CD4-positive, alpha-beta T cell treated with Interleukin-6 at 100 ng/mL for 8 hours (primary cell): Measurements from ENCODE around the gene FAM98B.

ENCODE experiments used
- DNase-seq: peaks from one replicate; pipeline ENCODE4 v3.0.0-alpha.2; 2020; ENCODE audit warnings: mixed read lengths, low spot score

FAM98B gene

DNA sequence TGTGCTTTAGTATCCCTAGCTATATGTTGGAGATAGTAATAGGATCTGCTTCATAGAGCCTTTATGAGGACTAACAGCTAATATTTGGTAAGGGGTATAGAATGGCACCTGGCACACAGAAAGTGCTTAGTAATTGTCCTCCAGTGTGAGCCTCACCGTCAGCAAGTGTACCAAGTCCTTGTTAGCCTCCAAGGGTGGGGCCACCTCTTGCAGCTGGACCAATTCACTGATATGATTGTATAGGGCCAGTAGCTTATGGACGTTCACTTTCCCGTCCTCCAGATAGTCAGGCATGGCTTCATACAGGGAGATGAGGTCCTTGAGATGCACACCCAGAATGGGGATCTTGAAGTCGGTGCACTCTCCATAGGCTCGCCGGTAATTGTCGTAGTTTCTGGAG lies 53.6 kb downstream of the FAM98B start:
- DNase-seq, result no peak

DNA sequence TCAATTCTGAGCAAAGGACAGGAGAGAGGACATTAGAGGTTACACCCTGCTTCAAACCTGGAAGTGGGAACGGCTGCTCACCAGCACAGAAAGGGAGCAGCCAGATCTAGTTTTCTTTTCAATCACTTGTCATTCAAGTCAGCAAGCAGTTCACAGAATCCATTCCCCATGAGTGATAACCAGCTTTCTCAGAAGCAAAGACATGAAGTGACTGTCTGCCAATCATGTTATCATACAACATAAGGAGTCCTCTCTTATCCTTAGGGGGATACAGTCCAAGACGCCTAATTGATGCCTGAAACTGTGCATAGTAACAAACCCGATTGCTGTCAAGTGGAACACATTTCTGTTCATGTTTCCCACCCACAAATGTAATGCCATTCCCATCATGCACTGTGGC lies 54.7 kb downstream of the FAM98B start:
- no peak for DNase-seq

DNA sequence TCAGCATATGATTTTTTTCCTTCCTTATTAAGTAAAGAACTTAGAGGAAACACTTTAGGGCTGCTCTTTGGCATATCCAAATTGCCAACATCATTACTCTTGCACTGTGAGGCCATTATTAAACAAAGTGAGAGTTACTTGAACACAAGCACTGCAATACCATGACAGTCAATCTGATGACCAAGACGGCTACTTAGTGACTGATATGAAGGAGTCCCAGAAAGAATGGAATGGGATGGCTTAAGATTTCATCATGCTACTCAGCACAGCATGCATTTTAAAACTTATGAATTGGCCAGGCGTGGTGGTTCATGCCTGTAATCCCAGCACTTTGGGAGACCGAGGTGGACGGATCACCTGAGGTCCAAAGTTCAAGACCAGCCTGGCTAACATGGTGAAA lies 55.2 kb downstream of the FAM98B start:
- no peak for DNase-seq

DNA sequence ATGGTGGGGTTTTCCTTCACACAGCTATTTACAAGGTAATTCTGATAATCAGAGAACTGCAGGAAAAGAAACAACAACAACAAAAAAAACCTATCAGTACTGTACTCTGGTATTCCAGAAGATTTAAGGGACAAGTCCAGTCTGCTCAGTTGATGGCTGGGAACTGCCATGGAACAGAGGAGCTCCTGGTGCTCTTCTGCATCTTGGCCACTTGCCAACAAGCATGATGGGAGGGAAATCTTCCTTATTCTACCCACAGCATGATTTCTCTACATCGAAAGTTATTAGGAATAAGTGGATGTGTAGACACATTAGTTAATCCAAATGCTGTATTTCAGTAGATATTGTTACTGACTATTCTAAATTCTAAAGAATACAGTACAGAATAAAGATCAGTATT lies 59.0 kb downstream of the FAM98B start:
- no peak for DNase-seq

DNA sequence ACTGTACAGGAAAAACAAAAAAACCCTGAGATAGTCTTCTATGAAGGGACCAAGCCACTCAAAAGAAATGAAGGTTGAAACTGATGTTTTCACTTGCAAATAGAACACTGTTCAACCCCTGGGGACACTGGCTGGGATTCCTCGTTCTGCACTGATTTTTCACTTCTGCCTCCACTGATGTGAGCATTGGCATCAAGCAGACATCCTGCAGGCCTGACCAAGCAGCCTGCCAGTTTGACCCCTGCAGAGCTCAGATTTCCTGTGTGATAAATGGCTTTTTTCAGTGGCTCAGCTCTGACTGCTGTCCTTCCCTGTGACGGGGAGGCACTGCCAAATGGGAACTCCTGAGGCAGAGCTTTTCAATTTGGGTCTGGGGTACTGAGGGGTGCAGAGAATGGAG lies 60.7 kb downstream of the FAM98B start:
- no peak for DNase-seq

DNA sequence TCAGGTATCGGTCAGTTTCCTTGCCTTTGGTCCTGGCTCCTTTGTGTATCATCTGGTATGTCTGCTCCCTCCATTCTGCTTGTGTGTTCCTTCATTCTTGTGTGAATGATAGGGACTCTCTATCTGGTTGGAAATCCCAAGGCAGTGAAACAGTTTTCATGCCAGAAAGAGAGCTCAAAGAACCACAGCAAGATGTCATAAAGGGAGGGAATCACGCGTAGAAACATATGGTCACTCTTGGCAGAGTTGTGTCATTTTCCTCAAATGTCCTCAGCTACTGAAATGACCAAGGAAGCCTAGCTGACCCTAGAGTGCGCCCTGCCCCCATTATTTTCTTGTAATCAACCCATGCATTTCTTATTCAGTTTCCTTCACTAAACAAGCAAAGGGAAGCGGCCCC lies 62.7 kb downstream of the FAM98B start:
- DNase-seq, result no peak

DNA sequence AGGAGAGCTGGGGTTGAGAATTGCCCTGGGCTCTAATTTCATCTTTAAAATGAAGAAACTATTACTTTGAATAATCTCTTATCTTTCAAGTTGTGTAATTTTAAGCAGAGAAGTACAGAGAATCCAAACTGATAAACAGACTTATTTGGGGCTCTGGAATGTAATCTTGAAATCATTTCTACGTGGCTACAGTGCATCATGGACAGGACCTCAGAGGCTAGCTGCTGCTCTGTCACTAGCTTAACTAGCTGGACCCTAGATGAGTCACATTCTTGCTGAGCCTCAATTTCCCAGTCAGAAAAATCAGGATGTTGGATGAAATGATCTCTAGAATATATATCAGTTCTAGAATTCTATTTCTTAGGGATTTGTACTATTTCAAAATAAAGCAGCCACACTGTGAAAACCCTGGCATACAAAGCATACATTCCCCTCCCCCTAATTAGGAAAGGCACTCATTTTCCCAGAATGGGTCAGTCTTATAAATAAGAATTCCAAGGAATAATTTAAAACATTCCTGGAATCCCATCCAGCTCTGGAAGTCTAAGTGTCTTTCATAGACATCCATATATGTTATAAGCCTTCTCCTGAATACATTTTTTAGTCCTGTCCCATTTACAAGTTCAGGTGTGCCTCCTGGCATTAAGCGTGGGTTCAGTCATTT lies 63.5 kb downstream of the FAM98B start:
- DNase-seq, result no peak

DNA sequence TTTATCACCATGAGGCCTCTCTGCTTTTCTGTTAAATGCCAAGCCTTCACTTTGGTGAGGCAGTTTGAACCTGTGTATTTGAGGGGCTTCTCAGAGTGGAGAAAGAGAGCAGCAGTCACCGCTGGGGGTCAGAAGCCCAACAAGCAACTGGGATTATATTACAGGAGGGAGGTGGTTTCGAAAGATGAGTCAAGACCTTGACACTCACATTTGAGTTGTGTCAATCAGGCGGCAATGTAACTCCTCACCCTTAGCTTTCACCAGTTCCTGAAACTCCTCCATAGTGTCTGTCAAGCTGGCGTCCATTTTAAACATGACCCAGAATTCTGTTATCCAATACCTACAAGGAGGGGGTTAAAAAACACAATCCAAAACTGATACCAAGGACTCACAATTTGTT lies 64.2 kb downstream of the FAM98B start:
- no peak for DNase-seq

DNA sequence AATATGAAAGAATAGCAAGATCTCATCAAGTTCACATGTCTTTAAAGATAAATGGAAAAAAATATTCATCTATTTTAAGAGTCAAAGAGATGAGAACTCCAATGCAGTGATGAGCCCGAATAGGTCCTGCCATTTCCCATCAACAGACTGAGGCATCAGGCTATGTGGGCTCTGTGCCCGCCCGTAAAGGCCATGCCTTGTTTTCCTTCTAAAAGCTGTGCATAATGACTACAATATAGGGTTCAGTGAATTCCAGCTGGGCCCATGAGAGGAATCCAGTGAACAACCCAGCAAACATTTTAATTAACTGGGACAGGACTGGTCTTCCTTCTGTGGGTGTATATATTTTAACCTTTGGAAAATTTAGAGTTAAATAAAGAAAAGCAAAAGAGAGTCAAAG lies 66.1 kb downstream of the FAM98B start:
- DNase-seq, result no peak

DNA sequence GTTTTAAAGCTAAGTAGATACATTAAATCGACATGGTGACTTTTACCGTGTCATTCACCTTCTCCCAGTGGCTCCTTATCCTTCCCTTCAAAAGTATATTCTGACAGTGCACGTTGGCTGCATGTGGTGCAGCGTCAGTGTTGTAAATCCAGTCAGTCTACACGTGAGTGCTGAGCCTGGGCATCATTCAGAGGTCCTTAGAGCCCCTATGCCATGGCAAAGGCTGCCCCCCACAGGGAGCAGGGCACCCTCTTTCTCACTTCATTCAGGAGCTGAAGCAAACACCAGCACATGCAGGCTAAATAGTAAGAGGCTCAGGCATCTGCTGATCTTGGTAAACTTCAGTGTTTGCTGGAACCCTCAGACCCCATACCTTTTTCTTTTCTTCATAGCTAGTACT lies 67.4 kb downstream of the FAM98B start:
- DNase-seq, result no peak

DNA sequence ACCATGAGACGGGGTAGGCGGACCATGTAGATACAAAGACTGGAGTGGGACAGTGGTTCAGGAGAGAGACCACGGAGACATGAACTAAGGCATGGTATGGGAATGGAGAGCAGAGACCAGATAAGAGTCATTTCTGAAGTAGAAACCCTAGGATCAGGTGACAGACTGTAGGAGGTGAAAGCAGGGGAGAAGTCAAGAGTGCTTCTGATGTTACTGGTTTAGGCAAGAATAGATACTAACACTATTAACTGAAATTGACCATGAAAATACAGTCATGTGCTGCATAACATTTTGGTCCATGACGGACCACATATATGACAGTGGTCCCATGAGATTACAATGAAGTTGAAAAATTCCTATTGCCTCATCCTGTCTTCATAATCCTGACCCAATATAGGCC lies 69.0 kb downstream of the FAM98B start:
- no peak for DNase-seq

DNA sequence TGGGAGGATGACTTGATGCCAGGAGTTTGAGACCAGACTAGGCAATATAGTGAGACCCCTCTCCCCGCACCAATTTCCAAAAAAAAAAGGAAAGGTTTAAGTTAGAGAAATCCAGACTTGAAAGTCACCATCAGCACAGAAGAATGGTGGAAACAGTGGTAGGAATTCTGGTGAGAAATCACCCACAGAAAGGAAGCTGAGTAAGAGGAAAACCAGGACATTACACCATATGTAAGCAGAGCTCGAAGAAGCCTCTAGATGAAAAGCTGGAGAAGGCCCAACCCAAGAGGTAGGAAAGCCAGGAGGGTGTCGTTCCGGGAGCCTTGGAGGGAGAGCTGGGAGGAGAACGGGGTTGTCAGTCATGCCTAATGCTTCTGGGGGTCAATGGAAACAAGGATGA lies 70.2 kb downstream of the FAM98B start:
- DNase-seq, result no peak

DNA sequence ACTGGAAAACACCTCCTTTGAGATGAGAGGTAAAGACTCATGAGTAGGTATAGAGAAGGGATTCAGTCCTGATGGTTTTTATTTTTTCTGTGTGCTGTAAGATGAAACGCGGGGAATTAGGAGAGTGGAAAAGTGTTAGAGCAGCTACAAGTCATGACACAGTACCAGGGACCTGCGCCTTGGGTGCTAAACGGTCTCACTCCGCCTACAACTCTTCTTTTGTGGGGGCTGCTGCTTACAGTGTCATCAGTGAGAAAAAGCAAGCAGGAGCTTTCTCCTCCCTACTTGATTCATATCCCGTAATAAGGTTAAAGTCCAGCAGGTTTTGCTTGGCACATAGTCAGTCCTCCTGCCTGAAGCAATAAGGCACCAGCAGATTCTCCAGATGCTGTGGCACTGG lies 71.6 kb downstream of the FAM98B start:
- DNase-seq, result no peak

DNA sequence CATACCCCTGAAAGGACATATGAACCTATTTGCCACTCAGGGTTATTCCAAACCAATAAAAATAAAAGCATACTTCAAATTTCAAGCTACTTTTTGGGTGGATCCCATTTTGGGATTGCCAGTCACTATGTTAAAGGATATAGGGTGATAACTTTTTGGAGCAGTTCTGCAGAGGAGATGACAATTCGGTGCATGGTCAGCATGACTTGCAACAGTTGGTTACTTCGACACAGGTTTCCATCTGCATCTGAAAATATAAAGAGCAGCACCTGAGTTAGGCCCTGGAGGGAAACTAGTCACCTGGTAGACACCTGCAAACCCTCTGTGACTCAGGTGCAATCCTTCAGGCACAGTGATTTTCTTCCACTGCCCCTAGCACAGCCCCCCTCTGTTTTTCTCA lies 72.2 kb downstream of the FAM98B start:
- DNase-seq, result no peak

DNA sequence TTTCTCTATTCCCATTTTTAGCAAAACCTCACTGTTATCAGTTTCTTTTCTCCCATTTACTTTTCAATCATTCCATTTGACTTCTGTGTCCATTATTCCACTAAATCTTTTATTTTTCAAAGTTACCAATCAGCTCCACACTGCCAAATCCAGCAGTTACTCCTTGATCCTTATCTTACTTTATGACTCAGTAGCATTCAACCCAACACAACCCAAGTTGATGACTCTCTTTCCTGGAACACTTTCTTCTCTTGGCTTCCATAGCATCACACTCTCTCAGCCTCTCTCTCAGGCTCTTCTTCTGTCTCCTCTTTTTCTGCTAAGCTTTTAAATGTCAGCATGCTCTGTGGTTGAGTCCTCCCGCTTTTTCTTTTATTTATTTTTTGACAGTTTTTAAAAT lies 74.4 kb downstream of the FAM98B start:
- DNase-seq, result no peak

DNA sequence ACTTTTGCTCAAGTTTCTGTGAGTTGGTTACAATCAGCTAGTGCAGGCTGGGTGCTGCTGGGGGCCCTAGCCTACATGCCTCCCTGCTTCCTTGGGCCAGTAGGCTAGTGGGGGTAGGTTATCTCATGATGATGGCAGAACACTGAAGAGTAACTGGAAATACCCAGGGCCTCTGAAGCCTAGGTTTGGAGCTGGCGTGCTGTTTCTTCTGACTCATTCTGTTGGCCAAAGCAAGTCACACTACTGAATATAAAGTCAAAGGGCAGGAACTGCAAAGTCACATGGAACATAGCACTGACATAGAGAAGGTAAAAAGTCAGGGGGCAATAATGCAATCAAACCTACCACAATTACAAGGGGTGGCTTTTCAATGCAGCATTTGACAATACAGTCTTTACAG lies 76.2 kb downstream of the FAM98B start:
- no peak for DNase-seq

DNA sequence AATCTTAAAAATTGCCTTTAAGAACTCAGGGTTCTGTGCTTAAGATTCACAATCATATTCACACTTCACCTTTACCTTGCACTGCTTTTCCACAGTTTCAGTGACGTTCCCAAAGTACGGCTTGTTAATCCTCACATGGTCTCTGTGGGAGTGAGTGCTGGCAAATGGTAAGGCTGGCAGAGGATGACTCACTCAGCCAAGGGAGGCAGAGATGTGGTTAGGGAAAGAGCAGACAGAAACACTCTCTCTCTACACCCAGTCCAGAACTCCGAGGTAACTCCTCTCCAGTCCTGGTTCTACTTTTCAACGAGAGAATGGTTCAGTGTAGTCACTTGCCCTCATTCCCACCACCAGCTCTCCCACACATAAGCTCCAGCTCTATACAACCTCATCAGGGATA lies 77.6 kb downstream of the FAM98B start:
- no peak for DNase-seq

DNA sequence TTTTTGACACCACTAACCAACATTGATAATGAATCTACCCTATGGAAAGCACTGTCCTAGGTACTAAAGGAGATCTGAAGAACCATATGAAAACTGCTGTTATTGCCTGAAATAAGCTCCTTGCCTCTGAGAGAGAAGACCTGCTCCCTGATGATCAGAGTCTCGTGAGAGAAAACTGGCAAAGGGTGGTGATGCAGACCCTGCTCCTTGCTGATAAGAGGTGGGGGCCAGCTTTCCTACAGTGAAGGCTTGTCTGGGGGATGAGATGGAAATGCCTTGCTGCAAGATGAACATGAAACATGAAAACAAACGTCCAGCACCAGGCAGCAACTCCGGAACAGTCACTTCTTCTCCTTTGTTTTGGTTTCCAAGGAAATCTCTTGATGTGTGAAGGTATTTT lies 78.8 kb downstream of the FAM98B start:
- DNase-seq, result no peak

DNA sequence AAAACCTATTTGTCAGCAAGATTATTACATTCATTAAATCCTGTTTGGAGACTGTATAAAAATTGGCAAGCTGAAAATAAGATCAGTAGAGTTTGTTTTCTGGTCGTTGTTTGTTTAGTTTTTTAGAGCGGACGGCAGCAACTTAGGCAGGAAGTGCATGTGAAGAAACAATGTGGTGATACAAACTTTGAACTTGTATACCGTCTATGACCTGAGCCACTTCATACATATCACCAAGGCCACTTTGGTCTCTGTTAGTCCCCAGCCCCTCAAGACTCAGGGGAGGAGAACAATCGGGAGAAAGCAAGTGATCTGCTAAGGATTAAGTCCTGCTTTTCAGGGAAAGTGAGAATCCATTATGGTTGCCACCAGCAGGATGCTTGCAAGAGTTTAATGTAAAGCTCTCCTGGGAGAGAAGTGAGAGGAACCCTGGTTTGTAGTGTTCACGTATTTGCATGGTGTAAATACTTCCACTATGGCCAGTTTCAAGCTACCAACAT lies 79.5 kb downstream of the FAM98B start:
- no peak for DNase-seq

DNA sequence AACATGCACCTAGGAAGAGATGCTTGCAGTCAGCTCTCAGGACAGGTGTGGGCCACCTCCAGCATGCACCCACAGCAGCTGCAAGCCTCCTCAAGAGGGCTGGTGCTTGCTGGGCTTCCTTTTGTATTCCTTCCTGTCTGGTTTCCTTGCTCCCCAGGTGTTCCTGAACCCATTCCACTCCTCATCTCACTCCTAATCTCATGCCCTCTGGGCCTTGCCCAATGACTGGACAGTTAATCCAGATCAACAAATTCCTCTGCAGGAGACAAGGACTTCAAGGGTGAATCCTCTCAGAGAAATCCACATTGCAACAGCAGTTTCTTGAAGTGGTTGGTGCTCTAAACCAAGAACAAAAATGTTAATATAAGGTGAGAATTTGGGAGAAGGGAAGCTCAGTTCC lies 80.0 kb downstream of the FAM98B start:
- no peak for DNase-seq

DNA sequence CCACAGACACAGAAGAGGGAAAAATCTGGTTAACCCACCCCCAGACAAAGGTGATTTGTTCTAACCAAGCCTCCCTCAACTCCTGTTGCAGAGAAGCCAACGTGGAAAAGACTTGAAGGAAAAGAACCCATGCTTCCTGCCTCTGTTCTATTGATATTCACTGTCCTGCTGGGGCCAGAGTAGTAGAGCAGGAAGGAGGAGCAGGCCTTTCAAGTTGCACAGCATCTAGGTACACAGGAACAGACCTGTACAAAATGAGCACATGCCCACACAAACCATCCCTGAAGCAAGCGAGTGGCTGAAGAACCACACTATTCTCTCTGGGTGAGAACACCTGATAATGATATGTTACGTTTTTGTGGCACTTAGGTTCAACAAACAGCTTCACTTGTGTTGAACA lies 80.8 kb downstream of the FAM98B start:
- DNase-seq, result no peak

DNA sequence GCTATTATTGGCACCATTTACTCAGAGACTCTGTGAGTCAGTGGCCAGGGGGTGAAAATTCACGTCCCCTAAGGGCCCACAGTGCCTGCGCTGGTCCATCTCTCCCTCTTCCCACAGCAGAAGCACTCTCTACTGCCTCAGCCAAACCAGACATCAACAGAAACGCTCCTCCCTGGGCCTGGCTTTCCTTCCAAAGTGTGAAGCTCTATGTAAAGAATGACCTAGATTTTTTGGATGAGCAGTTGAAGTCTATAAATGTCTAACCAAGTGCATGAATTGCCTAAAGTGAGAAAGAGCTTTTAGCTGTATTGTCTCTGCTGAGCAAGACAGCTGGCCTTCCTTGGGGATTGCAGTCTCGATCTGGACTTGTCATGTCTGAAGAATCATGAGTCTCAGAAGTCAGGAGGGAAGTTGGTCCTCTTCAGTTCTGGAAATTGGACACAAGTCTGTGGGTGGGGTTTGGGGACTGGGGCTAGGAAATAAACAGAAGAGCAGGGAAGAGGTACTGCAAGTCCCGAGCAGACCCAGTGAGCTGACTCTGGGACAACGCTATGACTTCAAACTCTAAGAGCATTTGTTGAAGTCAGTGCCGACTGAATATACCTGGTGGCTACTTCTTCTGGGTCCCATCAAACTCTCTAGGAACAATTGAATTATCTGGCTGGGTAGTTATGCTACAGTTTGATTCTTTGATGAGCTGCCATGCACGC lies 81.7 kb downstream of the FAM98B start:
- DNase-seq, result no peak

DNA sequence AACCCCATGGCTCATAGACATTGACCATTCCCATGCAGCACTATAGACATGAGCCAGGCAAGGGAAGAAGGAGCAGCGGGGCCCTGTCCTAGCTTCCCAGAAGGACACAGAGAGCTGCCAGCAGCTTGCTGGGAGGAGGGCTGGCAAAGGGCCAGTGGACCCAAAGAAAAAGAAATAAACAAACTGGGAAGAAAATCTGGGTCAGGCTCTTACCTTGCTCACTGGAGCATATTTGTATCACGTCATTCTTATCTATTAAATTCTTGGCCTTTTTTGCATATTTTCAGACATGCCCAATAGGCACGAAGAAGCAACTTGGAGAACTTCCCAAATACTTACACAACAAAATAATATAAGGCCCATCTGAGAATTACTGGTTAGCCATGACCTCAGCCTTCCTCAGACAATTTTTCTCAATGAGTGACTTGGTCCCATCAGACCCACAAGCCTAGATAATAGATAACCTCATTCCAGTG lies 82.3 kb downstream of the FAM98B start:
- DNase-seq, result no peak
